H9 (cell line): ENCODE measurements around the gene REV1. TPM values are rescaled to one million over a fixed set of nuclear protein-coding genes. Genes with fewer than 3 reads are reported as not detected.

ENCODE experiments used
- DNase-seq: peaks from one replicate; pipeline ENCODE4 v3.0.0-alpha.2; 2017
- H2AFZ ChIP-seq: one replicate; pipeline ENCODE4 v1.6.1; 2013; ENCODE audit warnings: mild to moderate bottlenecking, low read length, control low read depth, moderate library complexity
- H2AK5ac ChIP-seq: 2 replicates; pipeline ENCODE4 v1.6.1; 2013; ENCODE audit warnings: low read length, control low read depth, mixed read lengths; ENCODE audit not compliant: insufficient read length
- H2BK120ac ChIP-seq: one replicate; pipeline ENCODE4 v1.6.1; 2013; ENCODE audit warnings: low read depth, mild to moderate bottlenecking, low read length, control low read depth, inconsistent platforms; ENCODE audit not compliant: poor library complexity, severe bottlenecking
- H2BK12ac ChIP-seq: 2 replicates; pipeline ENCODE4 v1.6.1; 2013; ENCODE audit warnings: low read length, control low read depth, mixed read lengths, low read depth; ENCODE audit not compliant: insufficient read length
- H2BK15ac ChIP-seq: 2 replicates; pipeline ENCODE4 v1.6.1; 2013; ENCODE audit warnings: low read depth, low read length, control low read depth
- H2BK20ac ChIP-seq: one replicate; pipeline ENCODE4 v1.6.1; 2013; ENCODE audit warnings: low read depth, mild to moderate bottlenecking, low read length, control low read depth, inconsistent platforms; ENCODE audit not compliant: poor library complexity, severe bottlenecking
- H2BK5ac ChIP-seq: 2 replicates; pipeline ENCODE4 v1.6.1; 2013; ENCODE audit warnings: low read length, control low read depth, mixed read lengths; ENCODE audit not compliant: insufficient read length
- H3K14ac ChIP-seq: 2 replicates; pipeline ENCODE4 v1.6.1; 2013; ENCODE audit warnings: low read length, control low read depth; ENCODE audit not compliant: insufficient read depth
- H3K18ac ChIP-seq: 2 replicates; pipeline ENCODE4 v1.6.1; 2013; ENCODE audit warnings: low read depth, mild to moderate bottlenecking, mixed read lengths, low read length, control low read depth; ENCODE audit not compliant: insufficient read length
- H3K23ac ChIP-seq: 2 replicates; pipeline ENCODE4 v1.6.1; 2013; ENCODE audit warnings: low read length, control low read depth, mixed read lengths, low read depth; ENCODE audit not compliant: insufficient read length
- H3K23me2 ChIP-seq: 2 replicates; pipeline ENCODE4 v1.6.1; 2013; ENCODE audit warnings: low read depth, mild to moderate bottlenecking, mixed read lengths, low read length, control low read depth; ENCODE audit not compliant: insufficient read length, poor library complexity, severe bottlenecking
- H3K27ac ChIP-seq: 2 replicates; pipeline ENCODE4 v1.5.1; 2013; ENCODE audit warnings: low read length, control low read depth, mixed read lengths, low read depth; ENCODE audit not compliant: insufficient read length
- H3K27me3 ChIP-seq: 2 replicates; pipeline ENCODE4 v1.6.1; 2013; ENCODE audit warnings: low read length, control low read depth, inconsistent platforms; ENCODE audit not compliant: insufficient read depth
- H3K4ac ChIP-seq: 2 replicates; pipeline ENCODE4 v1.6.1; 2013; ENCODE audit warnings: low read depth, mild to moderate bottlenecking, control low read depth, inconsistent platforms, low read length, moderate library complexity
- H3K4me1 ChIP-seq: 2 replicates; pipeline ENCODE4 v1.6.1; 2013; ENCODE audit warnings: low read length, control low read depth, inconsistent platforms; ENCODE audit not compliant: insufficient read depth
- H3K4me2 ChIP-seq: 2 replicates; pipeline ENCODE4 v1.6.1; 2013; ENCODE audit warnings: low read length, control low read depth, mixed read lengths; ENCODE audit not compliant: insufficient read length, insufficient read depth
- H3K56ac ChIP-seq: 2 replicates; pipeline ENCODE4 v1.6.1; 2013; ENCODE audit warnings: low read depth, mild to moderate bottlenecking, mixed read lengths, low read length, control low read depth; ENCODE audit not compliant: insufficient read length
- H3K79me1 ChIP-seq: 2 replicates; pipeline ENCODE4 v1.6.1; 2013; ENCODE audit warnings: low read depth, mild to moderate bottlenecking, moderate library complexity, low read length, control low read depth, inconsistent platforms; ENCODE audit not compliant: insufficient read depth, poor library complexity, severe bottlenecking
- H3K79me2 ChIP-seq: 2 replicates; pipeline ENCODE4 v1.6.1; 2013; ENCODE audit warnings: low read length, control low read depth, inconsistent platforms; ENCODE audit not compliant: insufficient read depth
- H3K9ac ChIP-seq: 2 replicates; pipeline ENCODE4 v1.6.1; 2013; ENCODE audit warnings: low read length, control low read depth, mixed read lengths; ENCODE audit not compliant: insufficient read length; ENCODE audit errors: extremely low read depth
- H3K9me3 ChIP-seq: one replicate; pipeline ENCODE4 v1.6.1; 2013; ENCODE audit warnings: low read depth, low read length, inconsistent platforms; ENCODE audit not compliant: control insufficient read depth
- H3T11ph ChIP-seq: one replicate; pipeline ENCODE4 v1.6.1; 2013; ENCODE audit warnings: mild to moderate bottlenecking, low read length, control low read depth, inconsistent platforms
- H4K20me1 ChIP-seq: one replicate; pipeline ENCODE4 v1.6.1; 2013; ENCODE audit not compliant: control insufficient read depth, insufficient read length, insufficient read depth
- H4K5ac ChIP-seq: 2 replicates; pipeline ENCODE4 v1.6.1; 2013; ENCODE audit warnings: low read depth, mild to moderate bottlenecking, mixed read lengths, low read length, control low read depth; ENCODE audit not compliant: insufficient read length
- H4K8ac ChIP-seq: replicated peaks from 2 replicates; pipeline ENCODE4 v1.6.1; 2013; ENCODE audit warnings: low read length, control low read depth, mixed read lengths, low read depth; ENCODE audit not compliant: insufficient read length
- H4K91ac ChIP-seq: 2 replicates; pipeline ENCODE4 v1.6.1; 2013; ENCODE audit warnings: low read depth, mild to moderate bottlenecking, moderate library complexity, mixed read lengths, low read length, control low read depth; ENCODE audit not compliant: insufficient read length
- H3K27ac Mint-ChIP-seq, 3 experiments: 2 replicates in 2 of 3; 3 replicates in 1 of 3; pipeline ENCODE4 v1.8.0; 2020 to 2021; ENCODE audit warnings: mixed read lengths in 3 of 3, mild to moderate bottlenecking in 1 of 3, moderate library complexity in 1 of 3
- H3K27me3 Mint-ChIP-seq: 2 replicates; pipeline ENCODE4 v1.8.0; 2021; ENCODE audit warnings: low read depth, mild to moderate bottlenecking, moderate library complexity, mixed read lengths
- H3K36me3 Mint-ChIP-seq, 3 experiments: 2 replicates in 2 of 3; 3 replicates in 1 of 3; pipeline ENCODE4 v1.8.0; 2020 to 2021; ENCODE audit warnings: low read depth in 3 of 3, mixed read lengths in 3 of 3; ENCODE audit not compliant: insufficient read depth in 1 of 3
- H3K4me1 Mint-ChIP-seq, 2 experiments: 2 replicates each; pipeline ENCODE4 v1.8.0; 2020; ENCODE audit warnings: mixed read lengths in 2 of 2
- H3K4me3 Mint-ChIP-seq, 2 experiments: 2 replicates in 1 of 2; 3 replicates in 1 of 2; pipeline ENCODE4 v1.8.0; 2020 to 2021; ENCODE audit warnings: mild to moderate bottlenecking in 2 of 2, mixed read lengths in 2 of 2, moderate library complexity in 1 of 2
- H3K9me3 Mint-ChIP-seq, 2 experiments: 2 replicates in 1 of 2; 3 replicates in 1 of 2; pipeline ENCODE4 v1.8.0; 2020; ENCODE audit warnings: mild to moderate bottlenecking in 2 of 2, mixed read lengths in 2 of 2, moderate library complexity in 1 of 2
- CTCF ChIP-seq: fragments of 200-600 bp; sonication (generic); conservative IDR thresholded peaks from 3 replicates; pipeline ENCODE4 v1.8.0; 2021; ENCODE audit warnings: antibody characterized with exemption, mild to moderate bottlenecking
- WGBS: extraction: QIAGEN DNeasy Blood & Tissue Kit; methylation state at CpG from one replicate; pipeline ENCODE4 v1.1.7; 2013; ENCODE audit warnings: missing lambda C conversion rate, low lambda C conversion rate, mixed read lengths; ENCODE audit not compliant: insufficient read length; ENCODE audit errors: extremely low coverage; 5-methylcytosine and 5-hydroxymethylcytosine counted together
- total RNA-seq: library from RNA; stranded (reverse); gene quantifications from 2 replicates; pipeline ENCODE4 v1.2.1, GENCODE V29; 2021

The REV1 gene
- total RNA-seq, 1 experiment from 2014 or later = 41.6 TPM

GRCh38 chr2:99478632-99479031 lies 11.2 kb downstream of the REV1 start:
- H3K14ac ChIP-seq = no peak overlapping the region

More at GRCh38 chr2:99478632-99479031, 11.2 kb downstream of the REV1 start:
- Histone ChIP-seq H2BK12ac (no peak overlapping the region), H3K4ac (no peak overlapping the region), H3K56ac (no peak overlapping the region), H2AFZ (no peak overlapping the region), H2BK15ac (no peak overlapping the region), H4K20me1 (no peaks in the 10 kb centered on the region), H3K27ac (no peak overlapping the region), H3K79me1 (peaks cover 3% of the 10 kb centered on the region), H3K23me2 (no peaks in the 10 kb centered on the region), H2BK20ac (no peak overlapping the region), H4K5ac (no peak overlapping the region), H3K9me3 (no peaks in the 10 kb centered on the region), H3K18ac (no peak overlapping the region), H3K4me1 (peaks cover 5% of the 10 kb centered on the region), H4K8ac (no peak overlapping the region), H2BK5ac (no peak overlapping the region), H2AK5ac (no peak overlapping the region), H3K79me2 (peaks cover 50% of the 10 kb centered on the region), H3K9ac (no peak overlapping the region), H3K27me3 (no peaks in the 10 kb centered on the region), H2BK120ac (no peak overlapping the region), H3K23ac (no peak overlapping the region), H3K4me2 (no peak overlapping the region), H3T11ph (no peak overlapping the region), H4K91ac (no peak overlapping the region)
- Mint-ChIP-seq H3K27me3 (no peaks in the 10 kb centered on the region), H3K36me3 (peaks cover 0 to 4% (median 4%) of the 10 kb centered on the region in 3 experiments; a peak in 4 of 7 replicates), H3K4me3 (no peak overlapping the region), H3K4me1 (peaks cover 37 to 39% of the 10 kb centered on the region in 2 experiments), H3K27ac (peak overlapping the region in 1 of 3 experiments; percentile 80; a peak in 3 of 7 replicates), H3K9me3 (no peaks in the 10 kb centered on the region)
- no CpG with 5 or more reads among the region's 5 CpGs for WGBS
- DNase-seq = no peak
- no peak for TF ChIP-seq CTCF
